IPS-18c (cell line): ENCODE measurements around the gene SLX9.

Experiments
- H3K4me3 ChIP-seq: 2 replicates; pipeline ENCODE4 v1.7.0; 2013; ENCODE audit warnings: low read depth, mild to moderate bottlenecking, low read length, moderate library complexity; ENCODE audit not compliant: insufficient read depth
- H3K9me3 ChIP-seq: one replicate; pipeline ENCODE4 v1.6.1; 2013; ENCODE audit warnings: mild to moderate bottlenecking, low read length, moderate library complexity; ENCODE audit not compliant: control insufficient read depth, insufficient read depth

Gene SLX9

GRCh38 chr21:44934276-44934675 is 5.6 kb upstream of the SLX9 start:
- no peaks in the 10 kb centered on the region for H3K9me3 ChIP-seq
- no peak overlapping the region for H3K4me3 ChIP-seq

DNA sequence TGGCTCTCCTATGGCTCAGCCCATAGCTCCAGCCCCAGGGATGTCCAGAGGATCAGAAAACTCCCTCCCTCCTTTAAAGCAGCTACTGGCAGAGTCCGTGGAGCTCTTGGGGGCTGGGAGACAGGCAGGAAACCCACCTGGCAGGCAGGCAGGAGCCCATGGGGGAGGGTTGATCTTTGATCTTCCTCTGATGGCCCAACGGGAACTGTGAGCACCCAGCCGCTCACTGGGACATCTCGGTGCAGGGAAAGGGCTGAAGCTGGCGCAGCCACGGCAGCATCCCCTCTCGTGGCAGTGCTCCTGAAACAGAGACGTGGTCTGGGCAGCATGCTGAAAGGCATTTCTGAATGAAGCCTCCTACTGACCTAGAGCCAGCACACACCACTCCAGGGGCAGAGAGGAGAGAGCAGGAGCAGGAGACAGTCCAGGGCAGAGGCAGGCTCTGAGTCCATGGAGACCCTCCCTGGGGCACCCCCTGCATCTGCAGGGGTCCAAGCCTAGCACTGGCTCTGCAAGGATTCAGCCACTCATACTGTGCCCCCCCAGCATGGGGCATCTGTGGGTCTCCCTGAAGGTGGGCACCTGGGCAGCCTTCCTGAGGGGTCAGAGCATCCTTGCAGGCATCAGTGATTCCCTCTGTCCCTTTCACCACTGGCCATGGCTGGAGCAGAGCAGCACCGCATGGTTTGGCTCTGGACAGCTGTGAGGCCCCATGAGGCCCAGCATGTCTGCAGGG is 4.9 kb upstream of the SLX9 start:
- Histone ChIP-seq H3K4me3 (no peak overlapping the region), H3K9me3 (no peaks in the 10 kb centered on the region)

DNA sequence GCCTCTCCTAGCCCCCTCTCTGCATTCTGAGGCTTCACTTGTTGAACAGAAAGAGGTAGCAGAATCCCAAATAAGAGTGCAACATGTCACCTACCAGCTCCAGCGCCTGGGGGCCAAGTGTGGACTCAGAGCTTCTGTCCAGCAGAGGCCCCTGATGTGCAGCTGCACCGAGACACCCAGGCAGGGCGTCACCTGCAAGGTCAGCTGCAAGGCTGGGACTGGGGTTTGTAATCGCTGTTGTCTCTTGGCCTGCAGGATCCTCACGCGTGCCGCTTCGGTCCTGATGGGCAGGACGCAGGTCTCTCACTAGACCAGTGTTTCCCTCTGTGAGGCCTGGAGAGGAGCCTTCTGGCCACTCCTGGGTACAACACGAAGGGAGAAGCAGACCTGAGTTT is 4.3 kb upstream of the SLX9 start:
- Histone ChIP-seq H3K9me3 (no peaks in the 10 kb centered on the region), H3K4me3 (no peak overlapping the region)

- H3K9me3 ChIP-seq = no peaks in the 10 kb centered on the region
- peak overlapping the region; percentile 95 for H3K4me3 ChIP-seq
These were observed 877 bp upstream of the SLX9 start for GRCh38 chr21:44938772-44939531.

DNA sequence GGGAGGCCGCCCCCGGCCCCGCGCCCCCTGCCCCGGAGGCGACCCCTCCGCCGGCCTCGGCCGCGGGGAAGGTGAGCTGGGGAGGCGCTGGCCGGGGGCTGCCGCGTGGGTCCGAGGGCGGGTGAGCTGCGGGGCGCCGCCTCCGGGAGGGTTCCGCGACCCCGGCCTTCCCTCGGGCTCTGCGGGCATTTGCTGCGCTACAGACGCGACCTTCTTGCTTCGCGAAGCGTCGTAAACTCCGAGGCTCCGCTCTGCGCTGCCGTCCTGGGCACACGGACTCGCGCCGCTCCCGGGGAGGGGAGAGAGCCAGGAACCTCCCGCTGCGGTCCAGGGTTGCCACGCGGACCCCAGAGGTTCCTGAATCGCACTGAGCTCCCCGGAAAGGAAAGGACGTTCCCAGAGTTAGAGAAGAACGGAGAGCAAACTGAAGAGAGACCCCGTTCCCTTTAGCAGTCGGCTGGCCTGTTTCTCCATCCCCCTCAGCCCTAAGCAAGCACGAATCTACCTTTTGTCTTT is 345 bp downstream of the SLX9 start:
- Histone ChIP-seq H3K9me3 (no peaks in the 10 kb centered on the region), H3K4me3 (peak overlapping the region; percentile 95)

GRCh38 chr21:44941567-44941966 is 1.7 kb downstream of the SLX9 start:
- Histone ChIP-seq H3K9me3 (no peaks in the 10 kb centered on the region), H3K4me3 (0 out of 2 replicates have a peak overlapping the region, but pooled peaks have one; percentile 28)

- Histone ChIP-seq H3K4me3 (no peak overlapping the region), H3K9me3 (no peaks in the 10 kb centered on the region)
These were observed 2.7 kb downstream of the SLX9 start for GRCh38 chr21:44942566-44942965.

GRCh38 chr21:44943005-44943685 is 3.3 kb downstream of the SLX9 start:
- Histone ChIP-seq H3K9me3 (no peaks in the 10 kb centered on the region), H3K4me3 (no peak overlapping the region)

GRCh38 chr21:44943686-44944550 is 4.1 kb downstream of the SLX9 start:
- Histone ChIP-seq H3K9me3 (no peaks in the 10 kb centered on the region), H3K4me3 (no peak overlapping the region)

GRCh38 chr21:44944596-44944995 is 4.8 kb downstream of the SLX9 start:
- Histone ChIP-seq H3K9me3 (no peaks in the 10 kb centered on the region), H3K4me3 (no peak overlapping the region)

DNA sequence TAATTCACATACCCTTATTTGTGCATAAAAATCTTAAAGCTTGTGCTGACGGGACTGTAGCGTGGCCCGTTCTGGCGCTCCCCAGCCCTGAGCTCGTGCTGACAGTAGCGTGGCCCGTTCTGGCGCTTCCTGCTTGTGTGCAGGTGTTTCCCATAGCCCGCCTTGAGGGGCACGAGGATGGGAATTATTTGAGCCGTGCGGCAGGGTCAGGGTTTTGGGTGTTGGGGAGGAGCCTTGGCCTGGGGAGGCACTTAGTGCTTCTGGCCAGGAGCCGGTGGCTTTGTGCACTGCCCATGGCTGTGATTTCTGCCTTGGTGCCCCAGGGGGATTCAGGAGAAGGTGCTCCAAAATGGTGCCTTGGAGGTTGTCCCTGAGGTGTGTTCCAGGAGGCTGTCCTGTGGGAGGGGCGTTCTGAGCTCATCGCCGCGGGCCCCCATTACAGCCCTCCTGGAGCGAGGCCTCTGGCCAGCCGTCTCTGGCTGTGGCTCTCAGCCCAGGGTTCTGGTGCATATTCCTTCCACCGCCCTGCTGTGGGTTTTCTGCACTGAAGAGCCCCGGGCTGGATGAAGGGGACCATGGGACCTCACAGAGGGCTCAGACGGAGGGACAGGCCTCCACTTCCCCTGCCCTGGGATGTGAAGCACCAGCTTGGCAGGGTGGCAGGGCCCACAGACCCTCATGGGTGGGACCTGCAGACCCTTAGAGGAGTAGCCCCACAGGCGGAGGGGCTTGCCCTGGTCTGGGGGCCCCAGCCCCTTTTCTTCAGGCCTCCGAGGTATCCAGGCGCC is 6.6 kb downstream of the SLX9 start:
- no peaks in the 10 kb centered on the region for H3K9me3 ChIP-seq
- no peak overlapping the region for H3K4me3 ChIP-seq

- no peaks in the 10 kb centered on the region for H3K9me3 ChIP-seq
- no peak overlapping the region for H3K4me3 ChIP-seq
These were observed 7.5 kb downstream of the SLX9 start for GRCh38 chr21:44947111-44947929.

DNA sequence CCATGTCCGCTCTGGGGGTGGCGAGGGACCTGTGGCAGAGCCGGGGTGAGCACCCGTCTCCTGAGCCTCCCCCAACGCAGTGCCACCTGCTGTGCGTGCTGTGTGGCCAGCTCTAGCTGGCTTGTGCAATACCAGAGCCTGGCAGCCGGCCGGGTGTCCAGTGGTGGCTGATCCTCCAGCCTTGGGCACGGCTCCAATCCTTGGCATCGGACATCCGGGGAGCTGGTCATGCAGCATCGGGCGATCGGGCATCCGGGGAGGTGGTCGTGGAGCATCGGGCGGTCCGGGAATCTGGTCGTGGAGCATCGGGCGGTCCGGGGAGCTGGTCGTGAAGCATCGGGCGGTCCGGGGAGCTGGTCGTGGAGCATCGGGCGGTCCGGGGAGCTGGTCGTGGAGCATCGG is 8.1 kb downstream of the SLX9 start:
- no peak overlapping the region for H3K4me3 ChIP-seq
- H3K9me3 ChIP-seq = no peaks in the 10 kb centered on the region

GRCh38 chr21:44948426-44949120 is 8.7 kb downstream of the SLX9 start:
- no peak overlapping the region for H3K4me3 ChIP-seq
- H3K9me3 ChIP-seq = no peaks in the 10 kb centered on the region

DNA sequence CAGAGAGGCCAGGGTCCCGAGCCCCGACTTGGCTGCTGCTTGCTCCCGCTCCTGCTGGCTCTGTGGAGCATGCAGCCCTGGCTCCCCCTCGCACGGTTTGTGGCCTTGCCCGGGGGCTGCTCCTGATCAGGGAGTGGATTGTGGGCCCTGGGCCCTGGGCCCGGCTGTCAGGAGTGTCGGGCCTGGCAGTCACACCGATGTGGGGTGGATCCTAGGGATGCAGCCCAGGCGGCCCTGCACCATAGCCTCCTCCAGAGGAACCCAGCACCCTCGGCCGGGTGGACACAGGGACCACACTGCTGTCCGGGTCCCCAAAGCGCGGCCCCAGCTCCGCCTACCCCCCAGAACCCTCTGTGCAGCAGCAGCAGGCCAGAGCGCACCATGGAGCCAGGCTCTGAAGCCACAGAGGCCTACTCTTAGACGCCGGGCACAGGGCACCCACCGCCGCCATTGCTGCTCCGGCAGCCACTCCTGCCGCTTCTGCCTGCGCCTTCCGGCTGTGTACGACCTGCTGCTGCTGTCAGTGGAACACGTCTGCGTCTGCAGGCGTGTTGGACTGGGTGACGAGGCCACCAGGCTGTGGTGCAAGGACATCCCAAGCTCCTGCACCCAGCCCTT is 9.4 kb downstream of the SLX9 start:
- no peaks in the 10 kb centered on the region for H3K9me3 ChIP-seq
- H3K4me3 ChIP-seq = no peak overlapping the region
